ENCODE results near the gene KISS1.

The KISS1 gene

DNA sequence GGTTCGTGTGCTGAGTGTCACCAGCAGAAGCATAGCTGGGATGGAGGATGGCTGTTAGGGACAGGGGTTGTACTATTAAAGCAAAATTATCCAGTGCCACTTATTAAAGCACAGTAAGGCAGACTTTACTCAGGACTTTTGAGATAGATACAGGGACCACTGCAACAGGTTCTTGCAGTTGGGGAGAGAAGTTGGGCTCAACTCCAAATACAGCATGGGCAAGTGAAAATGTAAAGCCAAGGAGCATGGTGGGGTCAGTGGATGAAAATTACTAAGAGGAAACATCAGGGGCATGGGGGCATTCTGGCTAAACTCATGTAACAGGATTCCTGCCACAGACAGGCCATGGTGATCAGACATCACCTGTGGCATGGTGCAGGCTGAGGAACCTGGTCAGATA, 15.2 kb downstream of the KISS1 start:
- TF ChIP-seq MYC (IDR thresholded peaks at IDR 0.05; ENCODE audit: low read depth, low read length) (no peak), MAX (IDR thresholded peaks at IDR 0.05; ENCODE audit: low read depth, low read length) (no peak), POLR2A (IDR thresholded peaks at IDR 0.05; ENCODE audit: extremely low read depth, insufficient read length) (no peak)
- TF ChIP-seq, protein P1, sequence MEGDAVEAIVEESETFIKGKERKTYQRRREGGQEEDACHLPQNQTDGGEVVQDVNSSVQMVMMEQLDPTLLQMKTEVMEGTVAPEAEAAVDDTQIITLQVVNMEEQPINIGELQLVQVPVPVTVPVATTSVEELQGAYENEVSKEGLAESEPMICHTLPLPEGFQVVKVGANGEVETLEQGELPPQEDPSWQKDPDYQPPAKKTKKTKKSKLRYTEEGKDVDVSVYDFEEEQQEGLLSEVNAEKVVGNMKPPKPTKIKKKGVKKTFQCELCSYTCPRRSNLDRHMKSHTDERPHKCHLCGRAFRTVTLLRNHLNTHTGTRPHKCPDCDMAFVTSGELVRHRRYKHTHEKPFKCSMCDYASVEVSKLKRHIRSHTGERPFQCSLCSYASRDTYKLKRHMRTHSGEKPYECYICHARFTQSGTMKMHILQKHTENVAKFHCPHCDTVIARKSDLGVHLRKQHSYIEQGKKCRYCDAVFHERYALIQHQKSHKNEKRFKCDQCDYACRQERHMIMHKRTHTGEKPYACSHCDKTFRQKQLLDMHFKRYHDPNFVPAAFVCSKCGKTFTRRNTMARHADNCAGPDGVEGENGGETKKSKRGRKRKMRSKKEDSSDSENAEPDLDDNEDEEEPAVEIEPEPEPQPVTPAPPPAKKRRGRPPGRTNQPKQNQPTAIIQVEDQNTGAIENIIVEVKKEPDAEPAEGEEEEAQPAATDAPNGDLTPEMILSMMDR (IDR thresholded peaks at IDR 0.05; ENCODE audit: low read depth, low read length): no peak

DNA sequence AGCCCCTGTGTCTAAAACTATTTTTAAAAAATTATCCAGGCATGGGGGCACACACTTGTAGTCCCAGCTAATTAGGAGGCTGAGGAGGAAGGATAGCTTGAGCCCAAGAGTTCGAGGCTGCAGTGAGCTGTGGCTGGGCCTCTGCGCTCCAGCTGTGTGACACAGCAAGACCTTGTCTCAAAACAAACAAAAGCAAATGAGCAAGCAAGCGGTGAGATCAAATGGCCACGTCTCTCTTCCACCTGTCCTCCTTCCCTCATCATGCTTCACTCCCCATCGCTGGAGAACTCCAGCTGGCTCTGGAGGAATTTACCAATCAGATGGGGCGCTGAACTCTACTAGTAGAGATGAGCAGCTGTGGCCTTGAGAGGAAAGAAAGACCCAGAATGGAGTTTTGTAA, 16.2 kb downstream of the KISS1 start:
- DNase-seq (ENCODE audit: low read depth): no peak
- TF ChIP-seq MYC (IDR thresholded peaks at IDR 0.05; ENCODE audit: low read depth, low read length): no peak
- no peak for TF ChIP-seq POLR2A (IDR thresholded peaks at IDR 0.05; ENCODE audit: extremely low read depth, insufficient read length)
- TF ChIP-seq, protein P1 (IDR thresholded peaks at IDR 0.05; ENCODE audit: low read depth, low read length): no peak
- no peak for TF ChIP-seq MAX (IDR thresholded peaks at IDR 0.05; ENCODE audit: low read depth, low read length)
- no peak overlapping the region for H3K4me3 ChIP-seq (ENCODE audit: low read depth, low read length)

More for the DNA sequence above, 15.2 kb downstream of the KISS1 start:
- H3K4me3 ChIP-seq (ENCODE audit: low read depth, low read length): no peak overlapping the region
- no peak for DNase-seq (ENCODE audit: low read depth)

DNA sequence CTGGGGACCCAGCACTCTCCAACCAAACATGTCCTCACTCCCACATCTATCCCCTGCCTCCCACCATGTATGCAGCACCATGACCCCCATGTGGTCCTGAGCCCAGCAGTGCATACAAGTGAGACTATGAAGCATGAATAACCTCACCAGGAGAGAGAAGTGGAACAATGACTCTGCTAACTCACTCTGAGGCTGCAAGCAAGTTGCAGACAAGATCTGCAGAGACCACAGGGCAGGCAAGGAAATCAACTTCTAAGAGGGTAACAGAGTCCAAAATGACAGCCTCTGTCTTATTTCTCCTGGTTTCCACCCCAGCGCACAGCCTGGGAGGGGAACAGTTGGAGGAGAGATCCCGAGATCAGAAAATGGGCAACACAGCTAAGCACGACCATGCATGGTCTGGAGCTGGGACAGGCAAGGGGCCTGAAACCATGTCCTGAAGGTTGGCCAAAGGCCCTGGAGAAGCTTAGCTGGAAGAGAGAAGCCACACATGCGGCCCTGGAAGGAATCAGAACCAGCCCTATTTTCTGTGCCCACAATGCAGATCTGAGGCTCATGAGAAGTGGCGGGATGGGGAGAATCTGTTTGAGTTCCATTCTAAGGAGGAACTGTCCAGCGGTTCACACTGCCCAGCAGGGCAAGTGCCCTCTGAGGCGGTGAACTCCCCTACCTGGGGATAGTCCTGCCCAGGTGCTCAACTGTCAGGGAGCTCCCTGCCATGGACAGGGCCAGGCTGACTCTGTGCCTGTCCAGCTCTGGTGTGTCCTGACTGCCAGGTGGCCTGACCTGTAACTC, 17.6 kb downstream of the KISS1 start:
- no peak for DNase-seq (ENCODE audit: low read depth)
- TF ChIP-seq POLR2A (IDR thresholded peaks at IDR 0.05; ENCODE audit: extremely low read depth, insufficient read length) (no peak), MYC (IDR thresholded peaks at IDR 0.05; ENCODE audit: low read depth, low read length) (no peak), MAX (IDR thresholded peaks at IDR 0.05; ENCODE audit: low read depth, low read length) (no peak)
- TF ChIP-seq, protein P1 (IDR thresholded peaks at IDR 0.05; ENCODE audit: low read depth, low read length): no peak

DNA sequence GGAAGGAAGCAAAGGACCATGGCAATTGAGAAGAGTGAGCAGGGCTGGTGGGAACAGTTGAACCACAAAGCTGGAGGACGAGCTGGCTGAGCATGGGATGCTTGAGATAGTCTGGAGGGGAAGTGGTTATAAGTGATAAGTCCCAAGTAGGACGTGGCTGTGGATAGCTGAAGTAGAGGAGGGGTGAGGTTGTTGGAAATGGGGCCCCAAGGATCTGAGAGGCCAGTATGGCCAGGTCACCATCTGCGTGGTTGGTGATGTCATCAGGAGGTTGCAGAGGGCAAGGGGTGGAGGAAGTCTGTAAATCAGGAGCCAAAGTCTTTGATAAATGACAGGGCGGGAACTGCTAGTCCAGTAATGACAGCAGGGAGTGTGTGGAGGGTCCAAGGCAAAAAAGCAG, 19.2 kb downstream of the KISS1 start:
- TF ChIP-seq MYC (IDR thresholded peaks at IDR 0.05; ENCODE audit: low read depth, low read length) (no peak), MAX (IDR thresholded peaks at IDR 0.05; ENCODE audit: low read depth, low read length) (no peak)
- TF ChIP-seq, protein P1 (IDR thresholded peaks at IDR 0.05; ENCODE audit: low read depth, low read length): no peak
- H3K4me3 ChIP-seq (ENCODE audit: low read depth, low read length): no peak overlapping the region
- no peak for DNase-seq (ENCODE audit: low read depth)

More for the DNA sequence above, 17.6 kb downstream of the KISS1 start:
- H3K4me3 ChIP-seq (ENCODE audit: low read depth, low read length): no peak overlapping the region

- no peak for DNase-seq (ENCODE audit: low read depth)
- no peak overlapping the region for H3K4me3 ChIP-seq (ENCODE audit: low read depth, low read length)
- TF ChIP-seq, protein P1 (IDR thresholded peaks at IDR 0.05; ENCODE audit: low read depth, low read length): no peak
- no peak for TF ChIP-seq POLR2A (IDR thresholded peaks at IDR 0.05; ENCODE audit: extremely low read depth, insufficient read length)
- TF ChIP-seq MYC (IDR thresholded peaks at IDR 0.05; ENCODE audit: low read depth, low read length): no peak
- TF ChIP-seq MAX (IDR thresholded peaks at IDR 0.05; ENCODE audit: low read depth, low read length): no peak
Measured at GRCh38 chr1:204176049-204176448, 20.2 kb downstream of the KISS1 start.
